ENCODE results near the gene TRABD.

The TRABD gene

GRCh38 chr22:50175921-50176849 lies 9.5 kb upstream of the TRABD start:
- H3K4me1 ChIP-seq (ENCODE audit: insufficient read depth, poor library complexity, severe bottlenecking) = no peaks in the 10 kb centered on the region
- no peaks in the 10 kb centered on the region for H3K9me3 ChIP-seq (ENCODE audit: severe bottlenecking)
- DNase-seq (ENCODE audit: low spot score) (no peak), ATAC-seq (ENCODE audit: low read depth) (no peak)
- TF ChIP-seq CTCF (IDR thresholded peaks at IDR 0.05; ENCODE audit: poor library complexity, severe bottlenecking) = no peak
- no peaks in the 10 kb centered on the region for H3K27me3 ChIP-seq (ENCODE audit: insufficient read depth, poor library complexity, severe bottlenecking)
- no peak overlapping the region for H3K4me3 ChIP-seq (ENCODE audit: severe bottlenecking)
- H3K36me3 ChIP-seq (ENCODE audit: low read depth) = no peaks in the 10 kb centered on the region
- H3K27ac ChIP-seq (ENCODE audit: poor library complexity, severe bottlenecking) = no peak overlapping the region

- Histone ChIP-seq H3K36me3 (ENCODE audit: low read depth) (no peaks in the 10 kb centered on the region), H3K4me3 (ENCODE audit: severe bottlenecking) (no peak overlapping the region), H3K27me3 (ENCODE audit: insufficient read depth, poor library complexity, severe bottlenecking) (no peaks in the 10 kb centered on the region), H3K9me3 (ENCODE audit: severe bottlenecking) (no peaks in the 10 kb centered on the region), H3K27ac (ENCODE audit: poor library complexity, severe bottlenecking) (no peak overlapping the region), H3K4me1 (ENCODE audit: insufficient read depth, poor library complexity, severe bottlenecking) (no peaks in the 10 kb centered on the region)
- no peak for DNase-seq (ENCODE audit: low spot score)
- TF ChIP-seq CTCF (IDR thresholded peaks at IDR 0.05; ENCODE audit: poor library complexity, severe bottlenecking) = no peak
- ATAC-seq (ENCODE audit: low read depth) = no peak
Observed at GRCh38 chr22:50176850-50177536, 8.7 kb upstream of the TRABD start.

- no peak overlapping the region for H3K27ac ChIP-seq (ENCODE audit: poor library complexity, severe bottlenecking)
- H3K4me3 ChIP-seq (ENCODE audit: severe bottlenecking) = no peak overlapping the region
- no peaks in the 10 kb centered on the region for H3K36me3 ChIP-seq (ENCODE audit: low read depth)
- no peaks in the 10 kb centered on the region for H3K27me3 ChIP-seq (ENCODE audit: insufficient read depth, poor library complexity, severe bottlenecking)
- H3K9me3 ChIP-seq (ENCODE audit: severe bottlenecking) = no peaks in the 10 kb centered on the region
- TF ChIP-seq CTCF (IDR thresholded peaks at IDR 0.05; ENCODE audit: poor library complexity, severe bottlenecking) = no peak
- ATAC-seq (ENCODE audit: low read depth) = no peak
- H3K4me1 ChIP-seq (ENCODE audit: insufficient read depth, poor library complexity, severe bottlenecking) = no peaks in the 10 kb centered on the region
- no peak for DNase-seq (ENCODE audit: low spot score)
Observed at GRCh38 chr22:50177537-50178470, 7.9 kb upstream of the TRABD start.

GRCh38 chr22:50178471-50178864 lies 7.2 kb upstream of the TRABD start:
- H3K36me3 ChIP-seq (ENCODE audit: low read depth) = no peaks in the 10 kb centered on the region
- H3K27ac ChIP-seq (ENCODE audit: poor library complexity, severe bottlenecking) = no peak overlapping the region
- H3K27me3 ChIP-seq (ENCODE audit: insufficient read depth, poor library complexity, severe bottlenecking) = no peaks in the 10 kb centered on the region
- H3K4me3 ChIP-seq (ENCODE audit: severe bottlenecking) = no peak overlapping the region
- no peak for DNase-seq (ENCODE audit: low spot score)
- no peak for ATAC-seq (ENCODE audit: low read depth)
- H3K4me1 ChIP-seq (ENCODE audit: insufficient read depth, poor library complexity, severe bottlenecking) = no peaks in the 10 kb centered on the region
- TF ChIP-seq CTCF (IDR thresholded peaks at IDR 0.05; ENCODE audit: poor library complexity, severe bottlenecking) = no peak
- H3K9me3 ChIP-seq (ENCODE audit: severe bottlenecking) = no peaks in the 10 kb centered on the region

Measured in RWPE2 (cell line).